Measurements from ENCODE around the gene LYST. TPM values are rescaled to one million over a fixed set of nuclear protein-coding genes. Genes with fewer than 3 reads are reported as not detected.

LYST gene
- total and polyA plus RNA-seq, 10 of the 15 experiments (the other 5 are each of a cell fraction or from before 2014, with no cell fraction given): 3.3 to 28.1 (median 5.6) TPM

- peaks cover 4% of the 10 kb centered on the region; the same call in 1 of the 2 replicates for H3K4me1 ChIP-seq (ENCODE audit: control insufficient read depth, insufficient read depth, low read length)
- in situ Hi-C loops (cut with MboI) (no loop called here), intact Hi-C loops (cut with micrococcal nuclease; ENCODE audit: unreplicated experiment) (loop anchor here (5.0 kb wide), 1 partner anchor 41 kb away; no protein-coding TSS in a partner anchor)
- BruUV-seq (replicated peaks): no TSS peak
- ATAC-seq (no peak), DNase-seq (ENCODE audit: low read depth, low spot score) (no peak), FAIRE-seq (no peak)
- no peaks in the 10 kb centered on the region for H3K36me3 ChIP-seq (ENCODE audit: control insufficient read depth in 2 of 2, insufficient read depth in 2 of 2, low read length in 1 of 2)
- 53% methylated on average over 5 of the region's 5 CpGs for WGBS (ENCODE audit: insufficient coverage, insufficient replicate concordance, low lambda C conversion rate, missing lambda C conversion rate)
- no peaks in the 10 kb centered on the region for H3K79me2 ChIP-seq (ENCODE audit: control insufficient read depth, insufficient read depth, low read length)
- POLR2A ChIA-PET: interaction anchor here (0.6 to 1.5 kb wide), 4 partner anchors 8 to 46 kb away, joined by 3 to 11 read pairs (median 6); no protein-coding TSS in a partner anchor
- H4K20me1 ChIP-seq (ENCODE audit: control insufficient read depth, insufficient read depth): no peaks in the 10 kb centered on the region
- no peak overlapping the region for H3K27ac ChIP-seq (ENCODE audit: control insufficient read depth, insufficient read depth)
- H3K9me3 ChIP-seq (replicated peaks; ENCODE audit: control insufficient read depth, insufficient read depth, low read length): no peaks in the 10 kb centered on the region
- no peak overlapping the region for H3K4me2 ChIP-seq (ENCODE audit: control insufficient read depth, insufficient read depth)
- no peaks in the 10 kb centered on the region for H3K27me3 ChIP-seq (replicated peaks in 1 of 2; ENCODE audit: control insufficient read depth in 2 of 2, insufficient read depth in 2 of 2, low read length in 1 of 2)
- H2AFZ ChIP-seq (ENCODE audit: control insufficient read depth, low read depth, low read length): no peak overlapping the region
- no peak overlapping the region for H3K4me3 ChIP-seq
- SMC1A ChIA-PET (ENCODE audit: uncharacterized antibody, unreplicated experiment): interaction anchor here (1.0 to 2.0 kb wide), 6 partner anchors 9 to 35 kb away, joined by 3 to 7 read pairs (median 4); no protein-coding TSS in a partner anchor
- H3K9ac ChIP-seq (ENCODE audit: control insufficient read depth, insufficient read depth, low read length): no peak overlapping the region
- CTCF ChIA-PET: interaction anchor here (1.4 kb wide), 1 partner anchor 310 kb away, joined by 3 read pairs; no protein-coding TSS in a partner anchor
- RAD21 ChIA-PET (ENCODE audit: unreplicated experiment): interaction anchor here (1.2 to 1.8 kb wide), 2 partner anchors 30 to 45 kb away, joined by 3 to 4 read pairs; partner anchors contain the start of gene LYST
- no peak for TF ChIP-seq EP300 (IDR thresholded peaks at IDR 0.05; ENCODE audit: borderline replicate concordance in 1 of 2, control insufficient read depth in 1 of 2, low read depth in 2 of 2, low read length in 2 of 2)
- TF ChIP-seq SUZ12 (IDR thresholded peaks at IDR 0.05; ENCODE audit: unreplicated experiment): no peak
- no peak for TF ChIP-seq MLLT1 (IDR thresholded peaks at IDR 0.05)
- TF ChIP-seq STAT3 (IDR thresholded peaks at IDR 0.05; ENCODE audit: low read depth, low read length): no peak
- no peak for TF ChIP-seq RUNX3 (IDR thresholded peaks at IDR 0.05; ENCODE audit: low read length)
- no peak for TF ChIP-seq HDAC2 (IDR thresholded peaks at IDR 0.05)
- TF ChIP-seq KDM1A (IDR thresholded peaks at IDR 0.05; ENCODE audit: borderline replicate concordance): no peak
- no peak for TF ChIP-seq TAF1 (IDR thresholded peaks at IDR 0.05; ENCODE audit: borderline replicate concordance, low read depth, low read length)
- TF ChIP-seq GATAD2B (conservative IDR thresholded peaks at IDR 0.05; ENCODE audit: low read depth): no peak
- no peak for TF ChIP-seq SKIL (IDR thresholded peaks at IDR 0.05; ENCODE audit: low read depth, poor library complexity, severe bottlenecking)
- no peak for TF ChIP-seq CTCF (IDR thresholded peaks at IDR 0.05 in 2 of 3, conservative IDR thresholded peaks at IDR 0.05 in 1 of 3; ENCODE audit: control insufficient read depth in 2 of 3, extremely low read depth in 1 of 3, insufficient read depth in 1 of 3, low read depth in 3 of 3, low read length in 3 of 3)
- no peak for TF ChIP-seq BHLHE40 (IDR thresholded peaks at IDR 0.05; ENCODE audit: borderline replicate concordance in 1 of 2, low read depth in 2 of 2, low read length in 1 of 2)
- TF ChIP-seq REST (IDR thresholded peaks at IDR 0.05; ENCODE audit: low read depth, low read length): no peak
- TF ChIP-seq FOXM1 (IDR thresholded peaks at IDR 0.05; ENCODE audit: low read depth, low read length): no peak
These were observed 44.6 kb upstream of the LYST start for GRCh38 chr1:235911300-235911662.
